NCI-H774 (cell line): Measurements from ENCODE around the gene LRWD1.
A peak's percentile ranks its signal among the peaks of the same experiment; 100 is the strongest.

ENCODE experiments used
- DNase-seq: peaks from one replicate; lab custom pipeline; 2025; lab: John Stamatoyannopoulos, UW

The LRWD1 gene

DNA sequence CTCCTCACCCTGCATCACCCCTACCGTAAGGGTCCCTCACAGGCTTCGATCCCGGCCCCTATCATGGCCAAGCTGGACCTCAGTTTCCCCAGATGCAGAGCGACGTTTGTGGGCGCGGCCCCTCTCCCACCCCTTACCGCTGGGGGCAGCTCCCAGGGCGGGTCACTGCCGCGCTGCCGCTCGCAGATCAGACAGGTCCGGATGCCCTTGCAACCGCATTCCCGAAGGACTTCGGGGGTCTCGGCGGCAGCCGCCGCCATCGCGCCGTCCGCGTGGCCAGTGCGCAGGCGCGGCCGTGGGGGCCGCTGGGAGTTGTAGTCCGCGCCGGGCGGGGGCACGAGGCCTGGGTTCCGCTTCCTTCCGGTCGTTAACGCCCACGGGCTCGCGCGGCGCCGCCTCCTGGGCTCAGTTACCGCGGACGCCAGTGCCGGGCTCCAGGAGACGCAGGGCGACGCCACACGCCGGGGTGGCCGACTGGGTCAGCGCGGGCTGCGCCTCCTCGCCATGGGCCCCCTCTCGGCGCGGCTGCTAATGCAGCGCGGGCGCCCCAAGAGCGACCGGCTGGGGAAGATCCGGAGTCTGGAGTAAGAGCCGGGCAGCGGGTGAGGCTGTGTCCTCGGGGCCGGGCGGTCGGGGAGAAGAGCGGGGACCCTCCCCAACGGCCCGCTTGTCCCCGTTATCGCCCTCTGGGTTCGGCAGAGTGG is at the start of gene LRWD1, which contains the start of gene ALKBH4:
Gene LRWD1, plus strand, starts transcription at position 408 of the 704 bp plus-strand sequence. Its CDS starts 97 bp downstream, at position 505.
Gene ALKBH4, minus strand, starts transcription at position 287 of the 704 bp plus-strand sequence. Its CDS starts 27 bp downstream, at position 260.
- peak; percentile 86 for DNase-seq

DNA sequence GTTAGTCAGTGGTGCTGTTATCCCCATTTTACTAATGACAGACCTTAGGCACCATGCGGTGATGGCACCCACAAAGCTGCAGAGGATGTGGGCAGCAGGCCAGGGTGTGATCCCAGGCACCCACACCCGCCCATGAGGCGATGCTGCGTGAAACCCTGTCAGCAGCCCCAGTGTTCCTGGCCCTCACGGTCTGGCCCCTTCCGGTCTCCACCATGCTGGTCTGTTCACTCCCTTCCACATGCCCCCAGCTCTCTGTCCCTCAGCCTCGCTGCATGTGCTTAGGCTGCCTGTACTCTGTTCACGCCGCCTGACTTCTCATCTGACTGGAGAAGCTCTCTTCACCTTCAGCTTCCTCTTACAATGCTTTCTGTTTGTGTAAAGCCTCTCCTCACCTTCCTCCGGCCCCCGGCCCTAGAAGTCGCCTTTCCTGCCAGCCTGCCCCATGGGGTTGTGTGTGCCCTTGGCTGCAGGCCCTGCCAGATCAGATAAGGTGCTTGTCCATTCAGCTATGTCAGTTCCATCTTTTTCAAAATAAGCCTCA is 49.0 kb upstream of the LRWD1 start:
- DNase-seq: no peak

DNA sequence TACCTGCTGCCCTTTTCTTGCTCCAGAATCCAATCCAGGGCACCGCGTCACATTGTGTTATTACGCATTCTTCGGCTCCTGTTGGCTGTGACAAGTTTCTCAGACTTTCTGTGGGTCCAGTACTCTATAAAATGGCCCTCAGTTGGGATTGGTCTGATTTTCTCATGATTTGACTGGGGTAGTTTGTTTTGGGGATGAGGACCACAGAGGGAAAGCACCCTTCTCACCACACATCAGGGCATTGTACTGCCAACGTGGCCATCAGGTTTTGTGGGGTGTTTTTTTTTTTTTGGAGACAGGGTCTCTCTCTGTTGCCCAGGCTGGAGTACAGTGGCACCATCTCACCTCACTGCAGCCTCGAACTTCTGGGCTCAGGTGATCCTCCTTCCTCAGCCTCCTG is 48.4 kb upstream of the LRWD1 start:
- DNase-seq: no peak

DNA sequence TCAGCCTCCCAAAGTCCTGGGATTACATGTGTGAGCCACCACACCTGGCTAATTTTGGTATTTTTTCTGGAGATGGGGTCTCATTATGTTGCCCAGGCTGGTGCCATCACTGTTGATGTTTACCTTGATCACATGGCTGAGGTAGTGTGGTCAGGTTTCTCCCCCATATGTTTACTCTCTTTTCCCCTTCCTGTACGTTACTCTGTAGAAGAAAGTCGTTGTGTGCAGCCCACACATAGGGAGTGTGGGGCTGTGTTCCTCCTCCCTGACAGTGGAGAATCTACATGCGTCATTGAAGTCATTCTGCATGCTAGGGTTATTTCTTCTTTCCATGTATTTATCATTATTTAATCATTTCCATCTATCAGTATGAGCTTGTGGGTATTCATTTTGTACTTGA is 47.7 kb upstream of the LRWD1 start:
- DNase-seq: no peak

DNA sequence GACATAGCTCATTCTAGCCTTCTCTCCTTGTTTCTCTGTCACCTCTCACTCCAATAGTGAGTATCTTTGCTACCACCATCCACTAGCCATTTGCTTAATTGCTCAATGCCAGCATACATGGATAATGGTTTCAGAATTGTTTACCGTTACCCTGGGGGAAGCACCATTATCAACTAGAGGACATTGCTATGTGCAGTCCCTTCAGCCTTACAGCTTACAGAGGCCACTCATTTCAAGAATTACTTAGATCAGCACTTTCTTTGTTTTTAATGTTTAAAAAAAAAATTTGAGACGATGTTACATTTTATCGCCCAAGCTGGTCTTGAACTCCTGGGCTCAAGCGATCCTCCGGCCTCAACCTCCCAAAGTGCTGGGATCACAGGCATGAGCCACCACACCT is 46.2 kb upstream of the LRWD1 start:
- no peak for DNase-seq

DNA sequence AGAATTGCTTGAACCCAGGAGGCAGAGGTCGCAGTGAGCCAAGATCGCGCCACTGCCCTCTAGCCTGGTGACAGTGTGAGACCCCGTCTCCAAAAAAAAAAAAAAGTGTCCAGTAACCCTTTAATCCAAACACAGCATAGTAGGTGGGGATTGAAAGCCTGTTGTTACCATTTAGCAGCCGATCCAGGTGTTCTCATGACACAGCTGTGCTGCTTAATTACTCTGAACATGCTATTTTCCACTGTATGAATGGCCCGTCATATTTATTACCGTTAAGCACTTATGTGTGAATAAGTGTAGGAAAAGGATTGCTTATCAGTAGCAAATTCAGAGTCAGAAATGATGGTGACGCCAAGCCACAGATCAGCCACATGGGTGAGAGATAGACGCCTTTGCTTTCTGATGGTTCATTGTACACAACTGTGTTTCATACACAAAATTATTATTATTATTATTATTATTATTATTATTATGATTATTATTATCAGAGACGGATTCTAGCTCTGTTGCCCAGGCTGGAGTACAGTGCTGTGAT is 43.0 kb upstream of the LRWD1 start:
- DNase-seq: no peak

DNA sequence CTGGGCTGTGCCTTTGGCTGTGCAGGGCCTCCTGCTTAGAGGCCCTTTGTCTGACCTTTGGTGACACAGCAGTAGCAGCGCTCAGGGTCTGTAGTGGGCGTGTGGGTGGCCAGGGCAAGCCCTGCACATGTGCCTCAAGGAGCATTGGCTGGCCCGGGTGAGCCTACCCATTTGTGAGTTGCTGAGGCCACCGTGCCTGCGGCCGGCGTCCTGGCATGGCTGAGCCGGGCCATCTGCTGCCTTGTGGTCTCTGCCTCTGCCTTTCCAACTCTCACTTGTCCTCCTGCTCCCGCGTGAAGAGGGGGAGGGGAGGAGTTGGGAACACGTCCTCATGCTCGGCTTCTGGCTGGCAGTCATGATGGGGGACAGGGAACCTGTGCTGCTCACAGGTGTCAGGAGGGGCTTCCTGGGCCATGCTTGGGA is 40.6 kb upstream of the LRWD1 start:
- DNase-seq: no peak

DNA sequence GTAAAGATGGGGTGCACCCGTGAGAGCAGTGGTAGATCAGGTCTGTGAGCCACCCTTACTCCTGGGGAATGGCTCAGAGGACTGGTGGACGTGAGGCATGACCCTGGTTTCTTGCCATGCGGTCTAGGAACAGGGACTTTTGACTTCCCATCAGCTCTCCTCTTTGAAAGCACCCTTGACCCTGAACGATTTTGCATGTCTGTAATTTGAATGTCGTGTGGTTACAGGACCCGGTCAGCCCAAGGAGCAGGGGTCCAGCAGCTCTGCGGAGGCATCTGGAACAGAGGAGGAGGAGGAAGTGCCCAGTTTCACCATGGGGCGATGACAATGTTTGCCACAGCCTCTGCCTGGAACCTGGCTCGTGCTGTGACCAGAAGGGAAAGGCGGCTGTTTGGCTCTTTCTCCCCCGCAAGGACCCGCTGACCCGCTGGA is 40.0 kb upstream of the LRWD1 start:
- no peak for DNase-seq

DNA sequence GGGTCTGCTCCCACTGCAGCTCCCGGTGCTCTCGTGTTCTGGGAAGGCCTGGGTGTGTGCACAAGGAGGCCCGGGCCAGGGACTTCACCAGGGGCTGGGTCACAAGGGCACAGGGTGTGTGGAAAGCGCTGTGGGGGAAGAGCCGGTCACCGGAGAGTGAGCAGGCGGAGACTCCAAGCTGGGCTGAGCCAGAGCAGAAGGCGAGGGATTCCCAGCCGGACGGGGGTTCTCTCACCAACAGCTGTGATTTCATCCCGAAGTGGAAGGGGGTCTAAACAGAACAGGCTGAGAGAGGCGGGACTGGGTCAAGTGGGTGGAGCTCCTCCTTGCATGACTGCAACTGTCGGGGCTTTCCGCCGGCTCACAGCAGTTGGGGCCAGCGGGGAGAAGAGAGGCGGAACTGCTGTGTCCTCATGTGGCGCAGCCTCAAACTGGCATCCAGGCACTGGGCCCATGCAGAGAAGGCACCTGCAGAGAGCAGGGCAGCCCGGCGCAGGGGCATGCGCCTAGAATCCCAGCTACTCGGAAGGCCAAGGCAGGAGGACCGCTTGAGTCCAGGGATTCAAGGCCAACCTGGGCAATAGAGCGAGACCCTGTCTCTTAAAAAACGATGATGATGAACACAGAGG is 39.0 kb upstream of the LRWD1 start:
- no peak for DNase-seq

DNA sequence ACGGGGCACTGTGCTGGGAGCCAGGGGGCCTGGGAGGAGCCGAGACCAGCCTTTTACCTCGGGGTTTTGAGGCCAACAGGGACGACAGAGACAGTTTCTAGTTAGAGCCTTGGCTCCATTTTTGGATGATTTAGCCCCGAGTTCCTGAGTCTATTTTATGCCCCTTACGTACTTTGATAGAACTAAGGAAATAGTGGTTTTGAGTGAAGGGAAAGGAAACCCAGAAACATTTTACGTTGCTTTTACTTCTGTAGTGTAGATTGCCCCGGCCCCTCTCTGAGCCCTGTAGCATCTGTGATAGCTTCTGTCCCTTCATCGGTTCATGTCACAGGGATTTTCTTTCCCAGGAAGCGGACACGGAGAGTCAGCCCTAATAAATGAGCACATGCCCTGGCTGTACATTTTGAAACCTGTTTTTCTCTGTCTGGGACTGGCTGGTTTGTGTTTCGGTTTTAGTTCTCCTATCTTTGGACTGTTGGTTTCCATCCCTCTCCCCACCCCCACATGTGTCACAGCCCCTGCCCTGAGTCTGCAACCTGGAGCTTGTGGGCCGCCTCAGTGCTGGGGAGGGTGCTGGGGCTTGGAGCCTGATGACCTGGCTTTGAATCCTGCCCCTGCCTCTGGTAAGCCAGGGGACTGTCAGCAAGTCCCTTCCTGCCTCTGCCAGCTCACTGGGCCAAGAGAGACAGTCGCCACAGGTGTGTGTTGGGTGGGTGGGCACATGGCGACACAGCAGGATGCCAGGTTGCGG is 38.3 kb upstream of the LRWD1 start:
- no peak for DNase-seq

DNA sequence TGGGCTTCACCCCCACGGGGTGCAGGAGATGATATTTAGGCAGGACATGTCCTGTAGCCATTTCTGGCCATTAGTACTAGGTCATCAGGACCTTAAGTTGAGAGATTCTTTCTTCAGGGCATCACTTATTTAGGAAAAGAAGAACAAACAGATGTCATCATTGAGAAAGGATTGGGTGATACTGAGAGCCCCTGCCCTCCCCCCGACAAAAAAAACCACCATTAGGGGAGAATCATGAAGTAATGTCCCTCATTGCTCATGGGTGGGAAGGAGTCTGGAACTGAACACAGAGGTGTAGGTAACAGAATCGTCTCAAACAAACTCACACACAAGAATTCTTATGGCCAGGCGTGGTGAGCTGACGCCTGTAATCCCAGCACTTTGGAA is 37.8 kb upstream of the LRWD1 start:
- DNase-seq: no peak

DNA sequence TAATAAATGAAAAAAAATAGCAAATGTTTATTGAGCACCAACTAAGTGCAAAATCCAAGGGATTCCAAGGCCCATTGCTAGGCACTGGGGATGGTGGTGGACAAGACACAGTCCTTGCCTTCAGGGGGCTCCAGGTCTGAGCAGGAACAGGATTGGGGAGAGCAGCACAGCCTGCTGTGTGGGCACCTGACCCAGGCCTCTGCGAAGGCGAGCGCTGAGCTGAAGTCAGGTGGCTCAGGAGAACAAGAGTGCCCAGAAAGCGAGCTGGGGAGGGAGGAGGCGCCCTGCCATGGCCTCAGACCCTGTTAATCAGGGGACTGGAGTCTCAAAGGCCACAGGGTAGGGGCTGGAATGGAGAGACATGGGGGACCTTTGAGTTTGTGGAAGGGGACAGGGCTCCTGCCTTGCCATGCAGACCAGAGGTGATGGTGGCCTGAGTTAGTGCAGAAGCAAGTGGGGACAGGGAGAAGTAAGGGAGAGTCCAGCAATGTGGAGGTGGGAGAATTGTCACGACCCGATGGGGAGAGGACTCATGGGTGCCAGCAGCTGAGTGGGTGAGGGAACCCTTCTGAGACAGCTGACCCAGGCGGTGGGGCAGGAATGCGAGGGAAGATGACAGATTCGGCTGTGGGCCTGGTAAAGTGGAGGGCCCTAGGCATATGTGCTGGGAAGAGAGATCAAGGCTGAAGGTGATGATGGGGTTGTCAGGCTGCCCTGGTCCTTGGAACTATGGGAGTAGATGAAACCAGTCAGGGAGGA is 35.5 kb upstream of the LRWD1 start:
- no peak for DNase-seq

DNA sequence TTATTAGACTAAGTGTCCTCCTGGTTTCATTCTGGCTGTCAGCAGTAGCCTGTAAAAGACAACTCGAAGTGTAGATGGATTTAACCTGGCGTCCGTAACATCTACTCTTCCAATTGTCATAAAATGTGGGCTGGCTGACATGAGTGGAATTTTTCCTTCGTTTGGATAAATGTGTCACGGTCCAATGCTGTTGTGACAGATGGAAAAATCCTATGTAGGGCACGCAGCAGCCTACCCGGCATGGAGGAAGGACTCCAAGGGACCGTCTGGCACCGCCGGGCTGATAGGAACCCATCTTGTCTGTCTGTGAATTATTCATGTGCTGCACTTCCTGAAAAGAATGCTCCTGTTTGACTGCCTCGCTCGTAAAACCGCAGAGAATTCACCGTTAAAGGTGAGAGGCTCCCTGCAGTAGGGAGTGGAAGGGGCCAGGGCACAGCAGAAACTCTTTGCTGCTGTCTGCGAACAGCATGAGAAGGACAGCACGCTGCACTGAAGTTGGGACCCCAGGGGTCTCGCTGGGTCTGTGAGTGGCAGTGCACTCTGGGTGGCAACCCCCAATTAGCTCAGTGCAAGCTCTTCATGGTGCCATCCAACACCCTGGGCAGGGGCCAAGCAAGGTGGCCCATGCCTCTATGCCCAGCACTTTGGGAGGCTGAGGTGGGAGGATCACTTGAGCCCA is 33.0 kb upstream of the LRWD1 start:
- DNase-seq: no peak

DNA sequence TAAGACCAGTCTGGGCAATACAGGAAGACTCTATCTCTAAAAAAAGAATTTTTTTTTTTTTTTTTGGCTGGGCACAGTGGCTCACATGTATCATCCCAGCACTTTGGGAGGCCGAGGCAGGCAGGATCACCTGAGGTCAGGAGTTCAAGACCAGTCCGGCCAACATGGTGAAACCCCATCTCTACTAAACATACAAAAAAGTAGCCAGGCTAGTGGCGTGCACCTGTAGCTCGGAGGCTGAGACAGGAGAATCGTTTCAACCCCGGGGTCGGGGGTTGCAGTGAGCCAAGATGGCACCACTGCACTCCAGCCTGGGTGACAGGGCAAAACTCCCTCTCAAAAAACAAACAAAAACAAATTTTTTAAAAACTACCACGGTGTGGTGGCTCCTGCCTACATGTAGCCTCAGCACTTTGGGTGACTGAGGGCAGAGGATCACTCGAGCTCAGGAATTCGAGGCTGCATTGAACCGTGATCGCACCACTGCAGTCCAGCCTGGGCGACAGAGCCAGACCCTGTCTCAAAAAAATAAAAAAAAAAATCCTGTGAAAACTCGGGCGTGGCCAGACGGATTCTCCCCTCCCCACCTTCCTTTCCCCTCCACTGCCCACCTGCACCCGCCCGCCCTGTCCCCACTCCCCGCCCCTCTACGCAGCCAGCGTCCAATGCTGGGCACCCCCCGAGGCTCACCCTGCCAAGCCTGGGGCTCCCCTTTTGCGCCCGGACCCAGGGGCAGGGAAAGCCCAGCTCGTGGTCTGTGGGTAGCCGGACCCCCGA is 32.2 kb upstream of the LRWD1 start:
- no peak for DNase-seq

DNA sequence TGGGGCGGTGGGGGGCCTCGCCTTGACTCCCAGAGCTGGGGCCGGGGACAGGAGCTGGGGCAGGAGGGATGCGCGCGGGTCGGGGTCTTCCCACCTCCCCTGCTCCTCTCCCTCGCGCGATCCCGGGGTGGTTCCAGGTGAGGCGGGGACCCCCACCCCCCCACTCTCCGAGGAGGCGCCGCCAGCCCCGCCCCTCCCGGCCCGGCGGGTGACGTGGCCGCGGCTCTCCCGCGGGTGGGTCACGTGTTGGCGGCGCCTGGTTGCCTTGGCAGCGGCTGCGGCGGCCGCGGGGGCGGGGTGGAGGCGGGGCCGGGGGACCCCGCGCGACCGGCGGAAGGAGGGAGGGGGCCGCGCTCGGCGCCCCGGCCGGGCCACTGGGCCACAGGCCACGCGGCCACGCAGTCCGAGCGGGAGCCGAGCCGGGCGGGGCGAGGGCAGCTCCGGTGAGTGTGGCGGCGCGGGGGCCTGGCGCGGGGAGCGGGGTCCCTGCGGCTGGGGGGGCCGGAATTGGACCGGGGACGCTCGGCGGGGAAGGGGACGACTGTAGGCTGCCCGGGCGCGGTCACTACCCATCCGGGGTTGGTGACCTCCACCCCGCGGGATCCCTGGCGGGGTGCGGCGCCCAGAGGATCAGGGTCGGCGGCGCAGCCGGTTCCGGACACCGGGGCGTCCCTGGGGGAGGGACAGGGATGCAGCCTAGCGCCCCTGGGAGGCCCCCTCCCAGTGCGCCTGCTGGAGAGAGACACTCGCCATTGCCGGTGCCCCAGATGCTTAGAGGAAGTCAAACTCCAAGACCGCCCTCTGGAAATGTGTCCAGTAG is 31.4 kb upstream of the LRWD1 start, which contains the start of gene ORAI2:
Gene ORAI2, plus strand, starts transcription at position 357 of the 820 bp plus-strand sequence. CDS start 5,382 bp downstream, outside the sequence.
- DNase-seq: peak; percentile 64

DNA sequence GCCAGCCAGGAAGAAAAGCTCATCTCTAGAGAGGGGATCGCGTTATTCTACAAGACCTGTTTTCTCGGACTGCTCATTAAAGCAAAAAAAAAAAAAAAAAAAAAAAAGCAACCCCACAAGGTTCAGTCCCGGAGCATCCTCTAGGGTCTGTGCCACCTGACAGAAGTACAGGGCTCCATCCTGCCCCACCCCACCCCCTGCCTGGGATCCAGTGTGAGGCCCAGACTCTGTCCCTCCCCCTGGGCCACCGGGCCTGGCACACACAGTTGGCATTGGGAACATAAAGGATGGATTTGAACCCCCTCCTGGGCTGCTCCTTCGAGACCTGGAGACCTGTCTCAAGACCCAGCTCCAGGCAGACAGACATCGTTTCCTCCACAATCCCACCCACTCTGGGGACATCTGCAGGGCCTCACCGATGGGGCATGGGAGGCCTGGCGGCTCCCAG is 30.7 kb upstream of the LRWD1 start:
- no peak for DNase-seq

DNA sequence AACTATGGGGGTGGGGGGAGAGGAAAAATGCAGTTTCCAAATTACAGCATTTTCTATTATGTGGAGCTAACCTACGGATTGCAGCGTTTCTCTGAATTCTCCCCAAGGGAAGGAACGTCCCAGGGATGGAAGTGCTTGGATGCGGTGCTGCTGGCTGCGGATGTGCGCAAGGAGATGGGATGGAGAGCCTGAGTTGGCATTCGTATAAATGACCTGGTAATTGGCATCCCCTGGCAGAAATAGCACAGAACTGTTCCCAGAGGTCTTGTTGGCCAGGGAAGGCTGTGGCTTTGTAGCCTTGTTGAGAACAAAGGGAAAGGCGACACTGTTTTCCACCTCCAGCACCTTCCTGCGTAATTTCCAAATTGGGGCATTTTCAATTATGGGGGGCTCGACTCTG is 28.7 kb upstream of the LRWD1 start:
- DNase-seq: no peak

DNA sequence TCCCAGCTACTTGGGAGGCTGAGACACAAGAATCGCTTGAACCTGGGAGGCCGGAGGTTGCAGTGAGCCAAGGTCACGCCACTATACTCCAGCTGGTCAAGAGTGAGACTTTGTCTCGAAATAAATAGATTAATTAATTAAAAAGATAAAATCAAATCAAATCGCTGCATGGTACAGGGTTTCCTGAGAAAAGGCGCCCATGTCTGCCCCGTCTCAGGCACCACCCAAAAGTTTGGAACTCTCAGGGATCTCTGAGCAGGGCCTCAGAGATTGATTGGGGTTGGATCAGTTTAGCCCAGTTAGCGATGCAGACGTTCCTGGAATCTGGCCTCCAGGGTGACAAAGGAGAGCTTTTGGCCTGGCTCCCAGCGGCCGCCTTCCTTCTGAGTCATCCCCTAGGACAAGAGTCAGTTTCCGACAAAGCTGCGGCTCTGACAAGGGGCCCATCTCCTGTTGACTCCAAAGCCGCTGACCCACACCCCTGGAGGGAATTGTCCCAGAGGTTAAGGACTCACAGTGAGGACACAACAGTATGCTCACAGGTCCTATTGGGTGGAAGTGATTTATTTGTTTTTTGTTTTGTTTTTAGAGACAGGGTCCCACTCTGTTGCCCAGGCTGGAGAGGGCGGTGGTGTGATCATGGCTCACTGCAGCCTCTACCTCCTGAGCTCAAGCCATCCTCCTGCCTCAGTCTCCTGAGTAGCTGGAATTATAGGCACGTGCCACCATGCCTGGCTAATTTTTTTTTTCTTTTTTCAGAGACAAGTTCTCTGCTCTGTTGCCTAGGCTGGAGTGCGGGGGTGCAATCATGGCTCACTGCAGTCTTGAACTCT is 24.6 kb upstream of the LRWD1 start:
- no peak for DNase-seq
